T-helper 17 cell (primary cell): ENCODE measurements around the gene ZCCHC9. TPM values are rescaled to one million over a fixed set of nuclear protein-coding genes. Genes with fewer than 3 reads are reported as not detected.

Experiments
- ATAC-seq: fragments of 150-1000 bp; cut with Tn5 transposase; 2 replicates; pipeline ENCODE4 v1.10.0; 2021; ENCODE audit warnings: mild to moderate bottlenecking, moderate library complexity
- DNase-seq, 3 donors: peaks; one replicate each; pipeline versions ENCODE4 v3.0.0 to v3.0.0-alpha.2; 2020 to 2021
- H3K9me3 ChIP-seq: one replicate; pipeline ENCODE4 v1.7.0; 2013; ENCODE audit warnings: low read length, mild to moderate bottlenecking; ENCODE audit not compliant: control insufficient read depth, poor library complexity, severe bottlenecking
- H3K27ac Mint-ChIP-seq: one replicate; pipeline ENCODE4 v1.8.0; 2022; ENCODE audit warnings: mild to moderate bottlenecking, moderate library complexity, mixed read lengths
- H3K27me3 Mint-ChIP-seq: one replicate; pipeline ENCODE4 v1.8.0; 2022; ENCODE audit warnings: mixed read lengths
- H3K36me3 Mint-ChIP-seq: one replicate; pipeline ENCODE4 v1.8.0; 2022; ENCODE audit warnings: low read depth, mixed read lengths
- H3K4me1 Mint-ChIP-seq: one replicate; pipeline ENCODE4 v1.8.0; 2022; ENCODE audit warnings: mild to moderate bottlenecking, mixed read lengths
- H3K4me3 Mint-ChIP-seq: one replicate; pipeline ENCODE4 v1.8.0; 2022; ENCODE audit warnings: mild to moderate bottlenecking, moderate library complexity, mixed read lengths
- total RNA-seq, 4 donors: library from RNA in 2 of 4; stranded (reverse) in 2 of 4; gene quantifications; one replicate each; pipeline ENCODE4 v1.2.3 and lab custom pipeline; 2022 to 2026

Gene ZCCHC9
- total RNA-seq, 2 donors from 2014 or later = 14.4 to 15.5 TPM

- H3K36me3 Mint-ChIP-seq = no peaks in the 10 kb centered on the region
- DNase-seq (no peak), ATAC-seq (no peak)
- H3K9me3 ChIP-seq = no peaks in the 10 kb centered on the region
- H3K4me3 Mint-ChIP-seq = no peak overlapping the region
- H3K27me3 Mint-ChIP-seq = peaks cover 16% of the 10 kb centered on the region
- no peaks in the 10 kb centered on the region for H3K4me1 Mint-ChIP-seq
- no peak overlapping the region for H3K27ac Mint-ChIP-seq
Observed at GRCh38 chr5:81350507-81350906, 49.1 kb downstream of the ZCCHC9 start.

GRCh38 chr5:81353189-81353588, 51.8 kb downstream of the ZCCHC9 start:
- DNase-seq = no peak
- Mint-ChIP-seq H3K4me1 (no peaks in the 10 kb centered on the region), H3K27ac (no peak overlapping the region), H3K4me3 (no peak overlapping the region), H3K27me3 (peaks cover 16% of the 10 kb centered on the region), H3K36me3 (no peaks in the 10 kb centered on the region)
- no peaks in the 10 kb centered on the region for H3K9me3 ChIP-seq
- no peak for ATAC-seq

- H3K4me3 Mint-ChIP-seq = no peak overlapping the region
- peaks cover 23% of the 10 kb centered on the region for H3K27me3 Mint-ChIP-seq
Observed at GRCh38 chr5:81354093-81354492, 52.7 kb downstream of the ZCCHC9 start.

GRCh38 chr5:81355291-81356251, 54.2 kb downstream of the ZCCHC9 start:
- H3K27me3 Mint-ChIP-seq = peaks cover 22% of the 10 kb centered on the region
- ATAC-seq = no peak
- H3K36me3 Mint-ChIP-seq = peaks cover 2% of the 10 kb centered on the region

More at GRCh38 chr5:81354093-81354492, 52.7 kb downstream of the ZCCHC9 start:
- no peaks in the 10 kb centered on the region for H3K9me3 ChIP-seq
- Mint-ChIP-seq H3K4me1 (no peaks in the 10 kb centered on the region), H3K36me3 (peaks cover 2% of the 10 kb centered on the region), H3K27ac (no peak overlapping the region)
- no peak for ATAC-seq
- DNase-seq = no peak

GRCh38 chr5:81359108-81359507, 57.7 kb downstream of the ZCCHC9 start:
- ATAC-seq (no peak), DNase-seq (no peak)
- peaks cover 2% of the 10 kb centered on the region for H3K36me3 Mint-ChIP-seq
- no peak overlapping the region for H3K4me3 Mint-ChIP-seq
- H3K9me3 ChIP-seq = no peaks in the 10 kb centered on the region
- H3K4me1 Mint-ChIP-seq = no peaks in the 10 kb centered on the region
- H3K27me3 Mint-ChIP-seq = peaks cover 10% of the 10 kb centered on the region
- peak overlapping the region; percentile 71 for H3K27ac Mint-ChIP-seq

More at GRCh38 chr5:81355291-81356251, 54.2 kb downstream of the ZCCHC9 start:
- H3K9me3 ChIP-seq = no peaks in the 10 kb centered on the region
- Mint-ChIP-seq H3K4me3 (no peak overlapping the region), H3K4me1 (no peaks in the 10 kb centered on the region), H3K27ac (no peak overlapping the region)
- no peak for DNase-seq

- H3K27ac Mint-ChIP-seq = no peak overlapping the region
- H3K36me3 Mint-ChIP-seq = peaks cover 2% of the 10 kb centered on the region
- no peak for DNase-seq
- no peak for ATAC-seq
- no peak overlapping the region for H3K4me3 Mint-ChIP-seq
- H3K9me3 ChIP-seq = no peaks in the 10 kb centered on the region
- H3K4me1 Mint-ChIP-seq = no peaks in the 10 kb centered on the region
- peaks cover 10% of the 10 kb centered on the region for H3K27me3 Mint-ChIP-seq
Observed at GRCh38 chr5:81359881-81360280, 58.5 kb downstream of the ZCCHC9 start.

GRCh38 chr5:81360640-81361039, 59.3 kb downstream of the ZCCHC9 start:
- Mint-ChIP-seq H3K4me3 (no peak overlapping the region), H3K27ac (no peak overlapping the region), H3K27me3 (peaks cover 15% of the 10 kb centered on the region), H3K36me3 (peaks cover 2% of the 10 kb centered on the region), H3K4me1 (no peaks in the 10 kb centered on the region)
- no peak for ATAC-seq
- no peak for DNase-seq
- H3K9me3 ChIP-seq = no peaks in the 10 kb centered on the region

- DNase-seq = no peak
- no peak overlapping the region for H3K27ac Mint-ChIP-seq
- no peaks in the 10 kb centered on the region for H3K4me1 Mint-ChIP-seq
- peaks cover 2% of the 10 kb centered on the region for H3K36me3 Mint-ChIP-seq
- H3K4me3 Mint-ChIP-seq = no peak overlapping the region
- no peaks in the 10 kb centered on the region for H3K9me3 ChIP-seq
- ATAC-seq = no peak
- H3K27me3 Mint-ChIP-seq = peaks cover 24% of the 10 kb centered on the region
Observed at GRCh38 chr5:81361600-81361999, 60.2 kb downstream of the ZCCHC9 start.

Other genes starting within 250 kb of the ZCCHC9 start
- gene CKMT2, start 68.3 kb upstream of the ZCCHC9 start, total RNA-seq = not detected
- gene ACOT12, start 92.5 kb downstream of the ZCCHC9 start, total RNA-seq = not detected